Right lobe of liver (tissue), 6 donors: Measurements from ENCODE around the gene HPN. TPM values are rescaled to one million over a fixed set of nuclear protein-coding genes. Genes with fewer than 3 reads are reported as not detected.
A peak's percentile ranks its signal among the peaks of the same experiment; 100 is the strongest.

Source experiments
- ATAC-seq, 4 donors: fragments of 200-7000 bp; cut with Tn5 transposase; one replicate each; pipeline ENCODE4 v1.9.1; 2020; ENCODE audit warnings: mild to moderate bottlenecking in 4 of 4, moderate library complexity in 4 of 4
- DNase-seq, 3 donors: peaks; one replicate each; pipeline ENCODE4 v3.0.0-alpha.2; 2020
- H3K27ac ChIP-seq, 3 donors: fragments of 200-600 bp; one replicate each; pipeline ENCODE4 v1.8.0; 2022
- H3K27me3 ChIP-seq, 2 donors: fragments of 200-600 bp; one replicate each; pipeline ENCODE4 v1.8.0; 2022
- H3K36me3 ChIP-seq, 4 donors: fragments of 200-600 bp; sonication (generic) in 1 of 4; one replicate each; pipeline versions ENCODE4 v1.5.1 to v1.8.0; 2017 to 2022; ENCODE audit warnings: control low read depth in 1 of 4
- H3K4me1 ChIP-seq, 4 donors: fragments of 200-600 bp; sonication (generic) in 1 of 4; one replicate each; pipeline versions ENCODE4 v1.5.1 to v1.8.0; 2017 to 2022; ENCODE audit warnings: control low read depth in 1 of 4
- H3K4me3 ChIP-seq, 3 donors: fragments of 200-600 bp; one replicate each; pipeline ENCODE4 v1.8.0; 2022
- H3K9me3 ChIP-seq, 4 donors: fragments of 200-600 bp; sonication (generic) in 1 of 4; one replicate each; pipeline versions ENCODE4 v1.5.1 to v1.8.0; 2017 to 2022; ENCODE audit warnings: control low read depth in 1 of 4
- CTCF ChIP-seq, 4 donors: fragments of 200-600 bp in 3 of 4; fragments of 450-650 bp in 1 of 4; IDR thresholded peaks; one replicate each; pipeline versions ENCODE4 v1.5.1 to v1.8.0; 2016 to 2022; ENCODE audit warnings: antibody characterized with exemption in 4 of 4, mild to moderate bottlenecking in 2 of 4
- POLR2A ChIP-seq: fragments of 450-650 bp; IDR thresholded peaks from one replicate; pipeline ENCODE4 v1.6.1; 2017; ENCODE audit warnings: antibody characterized with exemption, mild to moderate bottlenecking
- WGBS: methylation state at CpG from one replicate; pipeline ENCODE4 v1.1.6; 2018; ENCODE audit warnings: low coverage, low lambda C conversion rate; ENCODE audit not compliant: insufficient coverage; ENCODE audit errors: missing lambda C conversion rate; 5-methylcytosine and 5-hydroxymethylcytosine counted together
- intact Hi-C, 2 donors: fragments of 100-400 bp; cut with DNase I; formaldehyde crosslinking; loops; one replicate each; pipeline versions ENCODE4 v1.11.2 to v1.14.1; 2022
- total RNA-seq, 6 experiments: library from RNA; depleted of rRNA in 2 of 6; stranded (reverse); fragments of >200 nt in 2 of 6; fragmentation: NEBNext Ultra II Directional in 3 of 6; extraction: Animal tissue kit (Norgen Biotek cat#: 25700) in 3 of 6; gene quantifications; one replicate each; pipeline versions ENCODE4 v1.1.0 to v1.2.4, GENCODE V29; 2016 to 2023
- donor health status: DM: no; HTN: yes; CAD: no.
- donor health status: DM: no; HTN: no; CAD: no.
- donor health status: DM: no; HTN: no; CAD: no.
- donor health status: DM: no; HTN: yes; CAD: no.
- donor health status: DM: no; HTN: yes; CAD: no.

Gene HPN
- total RNA-seq, 6 experiments from 2014 or later = 285 to 486 (median 374) TPM

GRCh38 chr19:35107545-35107944 is 66.0 kb downstream of the HPN start:
- no peaks in the 10 kb centered on the region for H3K27me3 ChIP-seq
- no peaks in the 10 kb centered on the region for H3K36me3 ChIP-seq
- no peak for TF ChIP-seq CTCF (IDR thresholded peaks at IDR 0.05)
- TF ChIP-seq POLR2A = no peak
- no peak overlapping the region for H3K4me3 ChIP-seq
- 8% methylated on average over 2 of the region's 5 CpGs for WGBS
- DNase-seq = no peak
- no peak overlapping the region for H3K27ac ChIP-seq
- intact Hi-C loops = no loop called here
- H3K4me1 ChIP-seq = no peaks in the 10 kb centered on the region
- ATAC-seq = peak in 2 of 4 donors; percentile 23 to 70
- no peaks in the 10 kb centered on the region for H3K9me3 ChIP-seq

GRCh38 chr19:35108730-35109129 is 67.2 kb downstream of the HPN start:
- Histone ChIP-seq H3K4me3 (no peak overlapping the region), H3K27ac (no peak overlapping the region), H3K4me1 (no peaks in the 10 kb centered on the region), H3K36me3 (no peaks in the 10 kb centered on the region), H3K27me3 (no peaks in the 10 kb centered on the region), H3K9me3 (no peaks in the 10 kb centered on the region)
- intact Hi-C loops = no loop called here
- no peak for ATAC-seq
- 82% methylated on average over 7 of the region's 11 CpGs for WGBS
- TF ChIP-seq CTCF (IDR thresholded peaks at IDR 0.05) (no peak), POLR2A (no peak)
- DNase-seq = no peak

- DNase-seq (no peak), ATAC-seq (no peak)
- Histone ChIP-seq H3K27me3 (no peaks in the 10 kb centered on the region), H3K36me3 (no peaks in the 10 kb centered on the region), H3K27ac (no peak overlapping the region), H3K4me1 (peaks cover 0 to 3% (median 0%) of the 10 kb centered on the region in 4 donors), H3K4me3 (no peak overlapping the region), H3K9me3 (no peaks in the 10 kb centered on the region)
- WGBS = 75% methylated on average over 10 of the region's 22 CpGs
- intact Hi-C loops = no loop called here
- no peak for TF ChIP-seq POLR2A
- no peak for TF ChIP-seq CTCF (IDR thresholded peaks at IDR 0.05)
Observed at GRCh38 chr19:35109395-35110112, 68.0 kb downstream of the HPN start.

- no peaks in the 10 kb centered on the region for H3K36me3 ChIP-seq
- H3K9me3 ChIP-seq = no peaks in the 10 kb centered on the region
- no peak for DNase-seq
- TF ChIP-seq POLR2A (no peak), CTCF (IDR thresholded peaks at IDR 0.05) (no peak)
- no peak overlapping the region for H3K4me3 ChIP-seq
- intact Hi-C loops = no loop called here
- H3K27ac ChIP-seq = no peak overlapping the region
- no peak for ATAC-seq
- no peaks in the 10 kb centered on the region for H3K27me3 ChIP-seq
- WGBS = 70% methylated on average over 9 of the region's 9 CpGs
- peaks cover 0 to 7% (median 0%) of the 10 kb centered on the region in 4 donors for H3K4me1 ChIP-seq
Observed at GRCh38 chr19:35110974-35111373, 69.5 kb downstream of the HPN start.
